K562 (cell line): ENCODE data around the gene ZFYVE27. TPM values are rescaled to one million over a fixed set of nuclear protein-coding genes. Genes with fewer than 3 reads are reported as not detected.

Experiments
- ATAC-seq: fragments of 200-7000 bp; cut with Tn5 transposase; 3 replicates; pipeline ENCODE4 v1.9.1; 2020; ENCODE audit warnings: moderate library complexity
- BruUV-seq: library from RNA; stranded (reverse); fragments of 400-500 nt; replicated peaks from 2 replicates; lab custom pipeline; 2021; lab: Mats Ljungman, UMichigan
- CTCF ChIA-PET: fragments of 300-600 bp; formaldehyde crosslinking; extraction: SDS; loops from one replicate; lab custom pipeline; 2021; ENCODE audit warnings: low intra/inter-chr PET ratio; lab: Yijun Ruan, JAX
- POLR2A ChIA-PET: fragments of 300-600, 350-650 bp; sonication (Branson Sonifier 250); formaldehyde crosslinking; extraction: SDS; loops from one replicate; lab custom pipeline; 2021; ENCODE audit warnings: antibody characterized with exemption, inconsistent platforms; lab: Yijun Ruan, JAX
- DNase-seq, 4 experiments: peaks; one replicate each; pipeline versions ENCODE4 v3.0.0 to v3.0.0-alpha.2; 2011 to 2018; ENCODE audit warnings: low spot score in 3 of 4, mixed read lengths in 3 of 4; ENCODE audit errors: extremely low read depth in 1 of 4
- FAIRE-seq: peaks from 2 replicates; lab custom pipeline; 2011; peaks lifted over from hg19 to GRCh38; lab: Jason Lieb, UNC
- H2AFZ ChIP-seq: 2 replicates; pipeline ENCODE4 v1.6.0; 2011; ENCODE audit warnings: low read depth, low read length, control low read depth, inconsistent platforms
- H3K27ac ChIP-seq: fragments of 200-600 bp; 3 replicates; pipeline ENCODE4 v1.8.0; 2011; ENCODE audit warnings: low read depth, mild to moderate bottlenecking, control low read depth, inconsistent platforms, low read length, moderate library complexity, mixed read lengths; ENCODE audit errors: extremely low read depth
- H3K27me3 ChIP-seq, 2 experiments: fragments of 300-600 bp in 1 of 2; 2 replicates in 1 of 2; 3 replicates in 1 of 2; pipeline versions ENCODE4 v1.6.0 to v1.8.0; 2011; ENCODE audit warnings: inconsistent platforms in 2 of 2, low read length in 2 of 2, mild to moderate bottlenecking in 1 of 2, mixed read lengths in 1 of 2, moderate library complexity in 1 of 2; ENCODE audit not compliant: control insufficient read depth in 2 of 2, insufficient read depth in 2 of 2
- H3K36me3 ChIP-seq: fragments of 300-600 bp; 3 replicates; pipeline ENCODE4 v1.8.0; 2011; ENCODE audit warnings: mild to moderate bottlenecking, low read length, inconsistent platforms; ENCODE audit not compliant: control insufficient read depth, insufficient read depth
- H3K4me1 ChIP-seq, 2 experiments: fragments of 200-600 bp in 1 of 2; replicated peaks in 1 of 2; 2 replicates in 1 of 2; 3 replicates in 1 of 2; pipeline versions ENCODE4 v1.5.1 to v1.8.0; 2011; ENCODE audit warnings: inconsistent platforms in 2 of 2, low read length in 2 of 2, mild to moderate bottlenecking in 1 of 2, mixed read lengths in 1 of 2, moderate library complexity in 1 of 2; ENCODE audit not compliant: control insufficient read depth in 2 of 2, insufficient read depth in 2 of 2
- H3K4me2 ChIP-seq: 2 replicates; pipeline ENCODE4 v1.6.1; 2011; ENCODE audit warnings: low read length, control low read depth, inconsistent platforms, mixed read lengths; ENCODE audit not compliant: insufficient read depth
- H3K4me3 ChIP-seq: fragments of 200-600 bp; sonication (generic), shearing (Covaris generic); 2 replicates; pipeline ENCODE4 v1.5.1; 2016; ENCODE audit warnings: control low read depth, inconsistent platforms
- H3K79me2 ChIP-seq: fragments of 200-600 bp; 3 replicates; pipeline ENCODE4 v1.8.0; 2011; ENCODE audit warnings: low read length, inconsistent platforms; ENCODE audit not compliant: control insufficient read depth, insufficient read depth
- H3K9ac ChIP-seq, 2 experiments: 2 replicates each; pipeline versions ENCODE4 v1.6.0 to v1.6.1; 2011; ENCODE audit warnings: low read depth in 2 of 2, low read length in 2 of 2, control low read depth in 1 of 2, inconsistent platforms in 1 of 2, mild to moderate bottlenecking in 1 of 2, mixed read lengths in 1 of 2; ENCODE audit not compliant: insufficient read depth in 1 of 2
- H3K9me1 ChIP-seq: one replicate; pipeline ENCODE4 v1.6.0; 2011; ENCODE audit warnings: inconsistent platforms, mild to moderate bottlenecking, low read length, moderate library complexity; ENCODE audit not compliant: control insufficient read depth, insufficient read depth
- H3K9me3 ChIP-seq: replicated peaks from 2 replicates; pipeline ENCODE4 v1.5.1; 2011; ENCODE audit warnings: low read depth, low read length, inconsistent platforms; ENCODE audit not compliant: control insufficient read depth, insufficient read depth
- H4K20me1 ChIP-seq: replicated peaks from 2 replicates; pipeline ENCODE4 v1.6.1; 2011; ENCODE audit warnings: low read length, inconsistent platforms, mixed read lengths; ENCODE audit not compliant: control insufficient read depth, insufficient read depth
- DDX20 ChIP-seq: fragments of 450-650 bp; IDR thresholded peaks from 2 replicates; pipeline ENCODE4 v1.6.1; 2016; ENCODE audit warnings: missing genetic modification characterization, low read depth, mild to moderate bottlenecking, missing compliant biosample characterization, moderate library complexity
- HNRNPL ChIP-seq: fragments of 200-400 bp; formaldehyde crosslinking; IDR thresholded peaks from 2 replicates; pipeline ENCODE4 v1.6.1; 2017; ENCODE audit warnings: low read depth, mild to moderate bottlenecking, low read length
- MAZ ChIP-seq, 2 experiments: fragments of 450-650 bp in 1 of 2; sonication (generic) in 1 of 2; formaldehyde crosslinking; IDR thresholded peaks in 1 of 2; conservative IDR thresholded peaks in 1 of 2; 2 replicates each; pipeline versions ENCODE4 v1.4.0 to v1.5.0; 2020; ENCODE audit warnings: mild to moderate bottlenecking in 1 of 2, missing genetic modification reagents in 1 of 2
- MTA3 ChIP-seq: fragments of 450-650 bp; formaldehyde crosslinking; IDR thresholded peaks from 2 replicates; pipeline ENCODE4 v1.6.1; 2017; ENCODE audit warnings: mild to moderate bottlenecking, borderline replicate concordance
- RCOR1 ChIP-seq, 2 experiments: IDR thresholded peaks; 2 replicates each; pipeline ENCODE4 v1.6.1; 2012; ENCODE audit warnings: low read depth in 2 of 2, low read length in 2 of 2, borderline replicate concordance in 1 of 2, improper control_type of control experiment in 1 of 2
- RFX5 ChIP-seq: IDR thresholded peaks from 2 replicates; pipeline ENCODE4 v1.6.1; 2011; ENCODE audit warnings: low read depth, mild to moderate bottlenecking, improper control_type of control experiment, low read length
- SUPT5H ChIP-seq: fragments of 450-650 bp; IDR thresholded peaks from 2 replicates; pipeline ENCODE4 v1.6.1; 2016
- ZNF232 ChIP-seq: sonication (generic); formaldehyde crosslinking; IDR thresholded peaks from 2 replicates; pipeline ENCODE4 v1.8.0; 2022; ENCODE audit warnings: mild to moderate bottlenecking, missing genetic modification reagents
- WGBS: fragments of 100-300 bp; shearing (Covaris generic); methylation state at CpG from one replicate; pipeline ENCODE4 v1.1.6; 2016; ENCODE audit warnings: low coverage, mixed read lengths; ENCODE audit not compliant: insufficient coverage; ENCODE audit errors: missing lambda C conversion rate; 5-methylcytosine and 5-hydroxymethylcytosine counted together
- in situ Hi-C: fragments of 300-500 bp; cut with MboI; formaldehyde crosslinking; loops from 4 replicates; pipeline ENCODE4 v1.15.0; 2018; ENCODE audit warnings: inconsistent platforms, mixed read lengths
- intact Hi-C: fragments of 100-400 bp; cut with micrococcal nuclease; formaldehyde crosslinking; loops from 2 replicates; pipeline ENCODE4 v1.14.2; 2022
- polyA plus RNA-seq, 8 experiments: library from polyadenylated mRNA; depleted of rRNA in 4 of 8; stranded (reverse) in 5 of 8; unstranded in 3 of 8; fragments of >200 nt; fragmentation: Nextera tagmentation in 2 of 8; fragmentation: Illumina TruSeq in 1 of 8; extraction: Ambion mirVana in 2 of 8; extraction: Trizol in 1 of 8; gene quantifications; 2 replicates each; pipeline versions ENCODE4 v1.2.1 to v1.2.3, GENCODE V29; 2011 to 2014; ENCODE audit warnings: inconsistent platforms in 1 of 8, missing spikeins in 1 of 8
- total RNA-seq, 7 experiments: library from RNA; depleted of rRNA in 6 of 7; stranded (reverse); fragments of >200 nt in 6 of 7; fragmentation: Illumina TruSeq in 2 of 7; extraction: Trizol in 2 of 7; gene quantifications; 2 replicates each; pipeline versions ENCODE4 v1.2.1 to v1.2.3, GENCODE V29; 2011 to 2021; ENCODE audit warnings: low replicate concordance in 1 of 7
- TF ChIP-seq, protein P1 (sequence below): sonication (generic); formaldehyde crosslinking; IDR thresholded peaks from 2 replicates; pipeline ENCODE4 v1.9.0; 2022; ENCODE audit warnings: mild to moderate bottlenecking, missing genetic modification reagents
- TF ChIP-seq, protein P2 (sequence below): fragments of 450-650 bp; IDR thresholded peaks from 2 replicates; pipeline ENCODE4 v1.6.1; 2016; ENCODE audit warnings: borderline replicate concordance
- TF ChIP-seq, protein P3 (sequence below): fragments of 450-650 bp; conservative IDR thresholded peaks from 2 replicates; pipeline ENCODE4 v1.6.1; 2016; ENCODE audit warnings: missing genetic modification characterization, low read depth, mild to moderate bottlenecking, missing compliant biosample characterization, moderate library complexity

Gene ZFYVE27
- total and polyA plus RNA-seq, 9 of the 15 experiments (the other 6 are each of a cell fraction or from before 2014, with no cell fraction given), result 0.81 to 21.9 (median 15.3) TPM

DNA sequence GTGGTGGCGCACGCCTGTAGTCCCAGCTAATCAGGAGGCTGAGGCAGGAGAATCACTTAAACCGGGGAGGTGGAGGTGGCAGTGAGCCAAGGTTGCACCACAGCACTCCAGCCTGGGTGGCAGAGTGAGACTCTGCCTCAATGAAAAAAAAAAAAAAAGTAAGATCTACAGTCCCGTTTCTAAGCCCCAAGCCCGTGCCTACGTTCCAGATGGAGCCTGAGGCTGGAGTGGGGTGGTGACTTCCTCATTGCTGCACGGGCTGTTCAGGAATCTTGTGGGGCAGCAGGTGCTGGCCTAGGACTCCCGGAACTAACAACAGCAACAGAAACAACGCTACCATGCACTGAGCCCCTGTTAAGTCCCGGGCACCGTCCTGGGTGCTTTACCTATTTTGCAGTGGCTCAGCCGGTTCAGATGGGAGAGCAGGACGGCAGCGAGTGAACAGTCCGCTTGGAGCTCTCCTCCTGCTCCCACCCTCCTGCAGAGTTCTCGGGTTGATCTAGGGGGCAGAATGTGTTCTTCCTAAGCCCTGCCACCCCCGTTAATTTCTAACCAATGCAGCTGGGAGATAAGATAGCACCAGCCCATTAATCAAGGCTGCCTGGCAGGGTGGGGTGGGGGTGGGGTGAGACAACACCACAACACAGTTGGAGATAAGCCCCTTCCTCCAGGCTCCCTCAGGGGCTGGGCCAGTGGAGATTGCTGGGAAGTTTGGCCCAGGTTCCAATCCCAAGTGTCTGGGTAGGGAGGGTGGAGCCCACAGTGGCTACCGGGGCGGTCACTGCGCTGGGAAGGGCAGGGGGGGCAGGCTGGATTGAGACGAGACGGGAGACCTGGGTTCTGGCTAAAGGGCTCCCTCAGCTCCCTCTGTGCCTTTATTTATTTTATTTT lies 51.9 kb downstream of the ZFYVE27 start (continued):
- TF ChIP-seq, protein P1, sequence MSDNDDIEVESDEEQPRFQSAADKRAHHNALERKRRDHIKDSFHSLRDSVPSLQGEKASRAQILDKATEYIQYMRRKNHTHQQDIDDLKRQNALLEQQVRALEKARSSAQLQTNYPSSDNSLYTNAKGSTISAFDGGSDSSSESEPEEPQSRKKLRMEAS (CRISPR knock-in tag), result no peak
- peak; percentile 61; the same call in 1 of the 2 replicates for TF ChIP-seq MTA3
- peak; percentile 70 to 78 for TF ChIP-seq MAZ (CRISPR knock-in tag; conservative IDR thresholded peaks at IDR 0.05 in 1 of 2, IDR thresholded peaks at IDR 0.05 in 1 of 2)
- no peak for TF ChIP-seq DDX20 (tag)
- no peak for TF ChIP-seq RFX5
- TF ChIP-seq, all 486 proteins: peak for 104

DNA sequence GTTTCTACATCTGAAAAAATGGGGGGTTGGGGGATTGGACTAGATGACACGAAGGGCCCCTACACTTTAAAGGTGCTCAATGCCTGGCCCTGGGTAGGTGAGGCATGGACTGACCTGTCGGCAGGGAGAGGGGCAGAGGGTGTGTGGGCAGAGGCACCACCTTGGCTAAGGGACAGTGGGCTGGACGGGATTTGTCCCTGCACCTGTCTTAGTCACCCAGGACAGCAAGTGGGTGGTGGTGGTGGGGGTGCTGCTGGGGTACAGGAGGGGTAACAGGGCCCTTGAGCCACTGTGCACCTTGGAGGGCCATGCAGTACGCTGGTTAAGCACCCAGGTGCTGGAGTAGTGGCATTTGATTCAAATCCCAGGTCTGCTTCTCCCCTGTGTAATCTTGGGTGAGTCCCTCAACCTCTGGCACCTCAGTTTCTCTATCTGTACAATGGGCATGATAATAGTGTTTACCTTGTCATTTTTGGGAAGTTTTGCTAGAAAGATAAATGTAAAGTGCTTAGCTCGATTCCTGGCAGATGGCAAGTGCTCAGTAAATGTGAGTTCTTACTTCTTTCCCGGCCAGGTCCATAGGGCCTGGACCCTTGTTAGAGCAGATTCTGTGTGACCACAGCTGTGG lies 53.0 kb downstream of the ZFYVE27 start:
- H2AFZ ChIP-seq, result no peak overlapping the region
- H4K20me1 ChIP-seq, result no peaks in the 10 kb centered on the region
- H3K4me2 ChIP-seq, result 0 out of 2 replicates have a peak overlapping the region, but pooled peaks have one; percentile 66
- WGBS, result 56% methylated on average over 4 of the region's 6 CpGs
- ChIA-PET POLR2A (no interaction called here), CTCF (no interaction called here)
- no peaks in the 10 kb centered on the region for H3K27me3 ChIP-seq
- in situ Hi-C loops (no loop called here), intact Hi-C loops (loop anchor here (5.0 kb wide), 1 partner anchor 57 kb away; the partner anchor contains the start of gene GOLGA7B)
- H3K36me3 ChIP-seq, result no peaks in the 10 kb centered on the region
- H3K9ac ChIP-seq, result no peak overlapping the region
- ATAC-seq (no peak), FAIRE-seq (no peak), DNase-seq (no peak)
- no peaks in the 10 kb centered on the region for H3K79me2 ChIP-seq
- peaks cover 32 to 46% of the 10 kb centered on the region in 2 experiments; a peak in 4 of 5 replicates for H3K4me1 ChIP-seq
- H3K9me1 ChIP-seq, result no peaks in the 10 kb centered on the region
- H3K27ac ChIP-seq, result peak overlapping the region; percentile 48; the same call in 1 of the 3 replicates
- BruUV-seq, result no TSS peak
- H3K9me3 ChIP-seq, result no peaks in the 10 kb centered on the region
- no peak overlapping the region for H3K4me3 ChIP-seq
- TF ChIP-seq ZNF232 (CRISPR knock-in tag), result no peak
- no peak for TF ChIP-seq HNRNPL
- TF ChIP-seq, protein P2, sequence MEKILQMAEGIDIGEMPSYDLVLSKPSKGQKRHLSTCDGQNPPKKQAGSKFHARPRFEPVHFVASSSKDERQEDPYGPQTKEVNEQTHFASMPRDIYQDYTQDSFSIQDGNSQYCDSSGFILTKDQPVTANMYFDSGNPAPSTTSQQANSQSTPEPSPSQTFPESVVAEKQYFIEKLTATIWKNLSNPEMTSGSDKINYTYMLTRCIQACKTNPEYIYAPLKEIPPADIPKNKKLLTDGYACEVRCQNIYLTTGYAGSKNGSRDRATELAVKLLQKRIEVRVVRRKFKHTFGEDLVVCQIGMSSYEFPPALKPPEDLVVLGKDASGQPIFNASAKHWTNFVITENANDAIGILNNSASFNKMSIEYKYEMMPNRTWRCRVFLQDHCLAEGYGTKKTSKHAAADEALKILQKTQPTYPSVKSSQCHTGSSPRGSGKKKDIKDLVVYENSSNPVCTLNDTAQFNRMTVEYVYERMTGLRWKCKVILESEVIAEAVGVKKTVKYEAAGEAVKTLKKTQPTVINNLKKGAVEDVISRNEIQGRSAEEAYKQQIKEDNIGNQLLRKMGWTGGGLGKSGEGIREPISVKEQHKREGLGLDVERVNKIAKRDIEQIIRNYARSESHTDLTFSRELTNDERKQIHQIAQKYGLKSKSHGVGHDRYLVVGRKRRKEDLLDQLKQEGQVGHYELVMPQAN, result no peak
- 0 out of 4 replicates have a peak, but pooled peaks of 1 of the 2 experiments have one; percentile 51 for TF ChIP-seq RCOR1 (IDR thresholded peaks at IDR 0.05; ENCODE audit: borderline replicate concordance in 1 of 2, low read depth in 2 of 2, low read length in 2 of 2)
- TF ChIP-seq SUPT5H, result no peak
- TF ChIP-seq, protein P3, sequence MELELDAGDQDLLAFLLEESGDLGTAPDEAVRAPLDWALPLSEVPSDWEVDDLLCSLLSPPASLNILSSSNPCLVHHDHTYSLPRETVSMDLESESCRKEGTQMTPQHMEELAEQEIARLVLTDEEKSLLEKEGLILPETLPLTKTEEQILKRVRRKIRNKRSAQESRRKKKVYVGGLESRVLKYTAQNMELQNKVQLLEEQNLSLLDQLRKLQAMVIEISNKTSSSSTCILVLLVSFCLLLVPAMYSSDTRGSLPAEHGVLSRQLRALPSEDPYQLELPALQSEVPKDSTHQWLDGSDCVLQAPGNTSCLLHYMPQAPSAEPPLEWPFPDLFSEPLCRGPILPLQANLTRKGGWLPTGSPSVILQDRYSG (tag), result no peak
